OCI-LY7 (cell line): Measurements from ENCODE around the gene PITPNB. TPM values are rescaled to one million over a fixed set of nuclear protein-coding genes. Genes with fewer than 3 reads are reported as not detected.

Experiments used
- BruUV-seq: library from RNA; stranded (reverse); fragments of 400-500 nt; replicated peaks from 2 replicates; lab custom pipeline; 2021; lab: Mats Ljungman, UMichigan
- CTCF ChIA-PET: fragments of 300-600 bp; sonication (Branson Sonifier 250); formaldehyde crosslinking; loops from one replicate; lab custom pipeline; 2022; ENCODE audit warnings: antibody characterized with exemption; ENCODE audit not compliant: unreplicated experiment; lab: Charles Lee
- POLR2A ChIA-PET: fragments of 300-600 bp; sonication (Branson Sonifier 250); formaldehyde crosslinking; loops from one replicate; lab custom pipeline; 2022; ENCODE audit warnings: antibody characterized with exemption; lab: Charles Lee
- DNase-seq: peaks from one replicate; pipeline ENCODE4 v3.0.0-alpha.2; 2015; ENCODE audit warnings: low spot score
- H2AFZ ChIP-seq: fragments of 200-600 bp; sonication (generic), shearing (Covaris generic); 2 replicates; pipeline ENCODE4 v1.6.1; 2014; ENCODE audit warnings: mild to moderate bottlenecking, antibody characterized with exemption, low read length, moderate library complexity
- H3K27ac ChIP-seq: fragments of 200-600 bp; sonication (generic); 2 replicates; pipeline ENCODE4 v1.5.1; 2014; ENCODE audit warnings: mixed run types, low read depth, mild to moderate bottlenecking, moderate library complexity, low read length, inconsistent platforms; ENCODE audit not compliant: poor library complexity, severe bottlenecking
- H3K36me3 ChIP-seq: fragments of 200-600 bp; sonication (generic); 2 replicates; pipeline ENCODE4 v1.6.1; 2014; ENCODE audit warnings: mild to moderate bottlenecking, antibody characterized with exemption, low read length, moderate library complexity, mixed read lengths; ENCODE audit not compliant: insufficient read depth
- H3K4me1 ChIP-seq: fragments of 200-600 bp; sonication (generic); 2 replicates; pipeline ENCODE4 v1.5.1; 2014; ENCODE audit warnings: mild to moderate bottlenecking, low read length; ENCODE audit not compliant: insufficient read depth, poor library complexity, severe bottlenecking
- H3K4me2 ChIP-seq: fragments of 200-600 bp; sonication (generic); 2 replicates; pipeline ENCODE4 v1.6.1; 2014; ENCODE audit warnings: mild to moderate bottlenecking, low read length
- H3K4me3 ChIP-seq: fragments of 200-600 bp; sonication (generic); 2 replicates; pipeline ENCODE4 v1.5.1; 2014; ENCODE audit warnings: mild to moderate bottlenecking, low read depth, low read length; ENCODE audit not compliant: poor library complexity, severe bottlenecking
- H3K79me2 ChIP-seq: fragments of 200-600 bp; sonication (generic); 2 replicates; pipeline ENCODE4 v1.6.1; 2016; ENCODE audit warnings: low read depth, mild to moderate bottlenecking, low read length, moderate library complexity, mixed read lengths; ENCODE audit not compliant: insufficient read depth
- H3K9me2 ChIP-seq: fragments of 200-600 bp; sonication (generic); 2 replicates; pipeline ENCODE4 v1.6.1; 2016; ENCODE audit warnings: mild to moderate bottlenecking, low read length, mixed read lengths; ENCODE audit not compliant: insufficient read depth
- H3K9me3 ChIP-seq: fragments of 200-600 bp; sonication (generic); 2 replicates; pipeline ENCODE4 v1.6.1; 2014; ENCODE audit warnings: mild to moderate bottlenecking, mixed run types, low read length, mixed read lengths
- H4K20me1 ChIP-seq: fragments of 200-600 bp; sonication (generic); 2 replicates; pipeline ENCODE4 v1.6.1; 2014; ENCODE audit warnings: mild to moderate bottlenecking, antibody characterized with exemption, low read length, moderate library complexity, mixed read lengths; ENCODE audit not compliant: insufficient read depth
- EZH2phosphoT487 ChIP-seq: fragments of 200-600 bp; sonication (generic); IDR thresholded peaks from 2 replicates; pipeline ENCODE4 v1.6.1; 2018; ENCODE audit warnings: low read depth, borderline replicate concordance, mild to moderate bottlenecking, mixed run types, antibody characterized with exemption, low read length, moderate library complexity, mixed read lengths
- intact Hi-C: fragments of 100-400 bp; cut with micrococcal nuclease; formaldehyde crosslinking; loops from one replicate; pipeline ENCODE4 v1.10.0; 2022; ENCODE audit not compliant: unreplicated experiment
- total RNA-seq, 2 experiments: library from RNA; depleted of rRNA in 1 of 2; stranded (reverse); fragments of >200 nt in 1 of 2; shearing (Covaris generic) in 1 of 2; gene quantifications; 2 replicates each; pipeline ENCODE4 v1.2.3, GENCODE V29; 2014 to 2022
- TF ChIP-seq, protein P1 (sequence below): fragments of 200-600 bp; sonication (generic); conservative IDR thresholded peaks from 2 replicates; pipeline ENCODE4 v1.5.1; 2014; ENCODE audit warnings: mild to moderate bottlenecking, antibody characterized with exemption, low read length, moderate library complexity, mixed read lengths

PITPNB gene
- total RNA-seq, 2 experiments from 2014 or later, result 21.8 to 97.4 TPM

GRCh38 chr22:27857443-27857842, 61.6 kb downstream of the PITPNB start:
- no peak overlapping the region for H3K4me3 ChIP-seq
- no peaks in the 10 kb centered on the region for H4K20me1 ChIP-seq
- H3K36me3 ChIP-seq, result peaks cover 96% of the 10 kb centered on the region
- no peak for TF ChIP-seq EZH2phosphoT487
- TF ChIP-seq, protein P1, sequence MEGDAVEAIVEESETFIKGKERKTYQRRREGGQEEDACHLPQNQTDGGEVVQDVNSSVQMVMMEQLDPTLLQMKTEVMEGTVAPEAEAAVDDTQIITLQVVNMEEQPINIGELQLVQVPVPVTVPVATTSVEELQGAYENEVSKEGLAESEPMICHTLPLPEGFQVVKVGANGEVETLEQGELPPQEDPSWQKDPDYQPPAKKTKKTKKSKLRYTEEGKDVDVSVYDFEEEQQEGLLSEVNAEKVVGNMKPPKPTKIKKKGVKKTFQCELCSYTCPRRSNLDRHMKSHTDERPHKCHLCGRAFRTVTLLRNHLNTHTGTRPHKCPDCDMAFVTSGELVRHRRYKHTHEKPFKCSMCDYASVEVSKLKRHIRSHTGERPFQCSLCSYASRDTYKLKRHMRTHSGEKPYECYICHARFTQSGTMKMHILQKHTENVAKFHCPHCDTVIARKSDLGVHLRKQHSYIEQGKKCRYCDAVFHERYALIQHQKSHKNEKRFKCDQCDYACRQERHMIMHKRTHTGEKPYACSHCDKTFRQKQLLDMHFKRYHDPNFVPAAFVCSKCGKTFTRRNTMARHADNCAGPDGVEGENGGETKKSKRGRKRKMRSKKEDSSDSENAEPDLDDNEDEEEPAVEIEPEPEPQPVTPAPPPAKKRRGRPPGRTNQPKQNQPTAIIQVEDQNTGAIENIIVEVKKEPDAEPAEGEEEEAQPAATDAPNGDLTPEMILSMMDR, result no peak
- DNase-seq, result no peak
- no peaks in the 10 kb centered on the region for H3K9me3 ChIP-seq
- ChIA-PET CTCF (no interaction called here), POLR2A (no interaction called here)
- H2AFZ ChIP-seq, result no peak overlapping the region
- no peaks in the 10 kb centered on the region for H3K79me2 ChIP-seq
- H3K4me2 ChIP-seq, result no peak overlapping the region
- intact Hi-C loops, result no loop called here
- no peaks in the 10 kb centered on the region for H3K4me1 ChIP-seq
- H3K27ac ChIP-seq, result no peak overlapping the region
- no TSS peak for BruUV-seq
- no peaks in the 10 kb centered on the region for H3K9me2 ChIP-seq

DNA sequence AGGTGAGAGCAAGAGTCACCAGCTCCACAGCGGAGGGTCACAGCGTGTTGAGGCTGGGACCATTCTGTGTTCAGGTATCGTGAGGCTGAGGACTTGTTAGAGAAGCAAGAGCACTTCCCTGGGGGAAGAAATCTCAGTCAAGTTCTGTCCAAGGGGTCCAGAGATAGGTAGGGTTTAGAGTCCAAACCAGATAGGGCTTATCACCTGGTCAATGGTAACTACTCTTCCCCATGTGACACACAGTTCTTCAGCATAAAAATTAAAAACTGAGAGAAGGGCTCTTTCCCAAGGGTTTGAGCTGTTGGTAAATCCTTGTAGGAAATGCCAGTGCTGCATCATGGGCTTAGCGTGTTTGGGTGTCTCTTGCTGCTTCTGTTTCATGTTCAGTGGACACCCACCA, 62.7 kb downstream of the PITPNB start:
- Histone ChIP-seq H3K27ac (no peak overlapping the region), H3K4me1 (no peaks in the 10 kb centered on the region), H3K79me2 (no peaks in the 10 kb centered on the region), H3K9me3 (no peaks in the 10 kb centered on the region), H4K20me1 (no peaks in the 10 kb centered on the region), H3K9me2 (no peaks in the 10 kb centered on the region), H3K36me3 (peaks cover 96% of the 10 kb centered on the region), H3K4me3 (no peak overlapping the region), H2AFZ (no peak overlapping the region), H3K4me2 (no peak overlapping the region)
- CTCF ChIA-PET, result no interaction called here
- intact Hi-C loops, result no loop called here
- no peak for DNase-seq
- POLR2A ChIA-PET, result no interaction called here
- no TSS peak for BruUV-seq
- TF ChIP-seq, protein P1, result no peak
- no peak for TF ChIP-seq EZH2phosphoT487

GRCh38 chr22:27853424-27853823, 65.6 kb downstream of the PITPNB start:
- H3K4me2 ChIP-seq, result no peak overlapping the region
- no peak overlapping the region for H2AFZ ChIP-seq
- POLR2A ChIA-PET, result no interaction called here
- no peak overlapping the region for H3K4me3 ChIP-seq
- DNase-seq, result no peak
- H3K27ac ChIP-seq, result no peak overlapping the region
- TF ChIP-seq EZH2phosphoT487, result no peak
- TF ChIP-seq, protein P1, result no peak
- intact Hi-C loops, result no loop called here
- CTCF ChIA-PET, result no interaction called here
- no peaks in the 10 kb centered on the region for H3K4me1 ChIP-seq
- BruUV-seq, result no TSS peak
- H3K79me2 ChIP-seq, result no peaks in the 10 kb centered on the region
- no peaks in the 10 kb centered on the region for H4K20me1 ChIP-seq
- peaks cover 89% of the 10 kb centered on the region for H3K36me3 ChIP-seq
- H3K9me3 ChIP-seq, result no peaks in the 10 kb centered on the region
- H3K9me2 ChIP-seq, result no peaks in the 10 kb centered on the region
